Measurements from ENCODE around the gene RUNX3.

DNA sequence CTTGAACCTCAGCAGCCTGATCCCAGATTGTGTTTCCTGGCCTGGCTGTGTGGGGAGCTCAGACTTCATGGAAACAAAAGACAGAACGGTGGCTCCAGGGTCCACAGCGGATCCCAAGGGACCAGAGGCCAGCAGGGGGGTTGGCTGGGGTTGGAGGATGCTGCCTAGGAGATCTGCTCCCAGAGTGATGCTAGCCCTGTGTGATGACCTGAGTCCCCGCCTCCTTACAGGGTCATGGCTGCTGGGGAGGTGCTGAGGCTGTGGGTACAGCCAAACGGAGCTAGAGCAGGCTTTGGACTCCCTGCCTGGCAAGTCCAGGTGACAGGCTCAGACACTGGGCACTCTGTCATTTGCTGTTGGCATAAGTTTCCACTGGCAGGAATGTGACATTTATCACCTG, 11.5 kb upstream of the RUNX3 start:
- TF ChIP-seq, protein P1, sequence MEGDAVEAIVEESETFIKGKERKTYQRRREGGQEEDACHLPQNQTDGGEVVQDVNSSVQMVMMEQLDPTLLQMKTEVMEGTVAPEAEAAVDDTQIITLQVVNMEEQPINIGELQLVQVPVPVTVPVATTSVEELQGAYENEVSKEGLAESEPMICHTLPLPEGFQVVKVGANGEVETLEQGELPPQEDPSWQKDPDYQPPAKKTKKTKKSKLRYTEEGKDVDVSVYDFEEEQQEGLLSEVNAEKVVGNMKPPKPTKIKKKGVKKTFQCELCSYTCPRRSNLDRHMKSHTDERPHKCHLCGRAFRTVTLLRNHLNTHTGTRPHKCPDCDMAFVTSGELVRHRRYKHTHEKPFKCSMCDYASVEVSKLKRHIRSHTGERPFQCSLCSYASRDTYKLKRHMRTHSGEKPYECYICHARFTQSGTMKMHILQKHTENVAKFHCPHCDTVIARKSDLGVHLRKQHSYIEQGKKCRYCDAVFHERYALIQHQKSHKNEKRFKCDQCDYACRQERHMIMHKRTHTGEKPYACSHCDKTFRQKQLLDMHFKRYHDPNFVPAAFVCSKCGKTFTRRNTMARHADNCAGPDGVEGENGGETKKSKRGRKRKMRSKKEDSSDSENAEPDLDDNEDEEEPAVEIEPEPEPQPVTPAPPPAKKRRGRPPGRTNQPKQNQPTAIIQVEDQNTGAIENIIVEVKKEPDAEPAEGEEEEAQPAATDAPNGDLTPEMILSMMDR (IDR thresholded peaks at IDR 0.05 in 8 of 11, conservative IDR thresholded peaks at IDR 0.05 in 3 of 11) = no peak
- TF ChIP-seq POLR2A (IDR thresholded peaks at IDR 0.05) = no peak
